Retinal pigment epithelial cell (primary cell): ENCODE data around the gene CYS1.
"Not testable (repeated sequence)": the region's sequence is repeated elsewhere in the genome, so short reads cannot be mapped to it uniquely, and the experiment has no call there.

Experiments used
- DNase-seq: peaks from one replicate; pipeline ENCODE4 v3.0.0-alpha.2; 2010; ENCODE audit warnings: low read depth
- H3K4me3 ChIP-seq: 2 replicates; pipeline ENCODE4 v1.5.1; 2011; ENCODE audit warnings: mild to moderate bottlenecking, low read length, control low read depth, moderate library complexity
- CTCF ChIP-seq: conservative IDR thresholded peaks from 2 replicates; pipeline ENCODE4 v1.5.1; 2011; ENCODE audit warnings: low read depth, low read length, control low read depth, inconsistent platforms

Gene CYS1

GRCh38 chr2:10035633-10036032 lies 44.6 kb downstream of the CYS1 start:
- DNase-seq: no peak
- no peak for TF ChIP-seq CTCF
- H3K4me3 ChIP-seq: no peak overlapping the region

- DNase-seq: no peak
- no peak for TF ChIP-seq CTCF
- no peak overlapping the region for H3K4me3 ChIP-seq
These were observed 45.2 kb downstream of the CYS1 start for GRCh38 chr2:10035053-10035422.

- no peak for DNase-seq
- no peak overlapping the region for H3K4me3 ChIP-seq
- no peak for TF ChIP-seq CTCF
These were observed 45.7 kb downstream of the CYS1 start for GRCh38 chr2:10034333-10035052.

GRCh38 chr2:10033251-10034006 lies 46.8 kb downstream of the CYS1 start:
- no peak overlapping the region for H3K4me3 ChIP-seq
- no peak for DNase-seq
- no peak for TF ChIP-seq CTCF

GRCh38 chr2:10032746-10033105 lies 47.5 kb downstream of the CYS1 start:
- DNase-seq: no peak
- no peak for TF ChIP-seq CTCF
- no peak overlapping the region for H3K4me3 ChIP-seq

GRCh38 chr2:10031886-10032745 lies 48.1 kb downstream of the CYS1 start:
- TF ChIP-seq CTCF: no peak
- DNase-seq: no peak
- no peak overlapping the region for H3K4me3 ChIP-seq

- H3K4me3 ChIP-seq, DNase-seq: not testable (repeated sequence)
These were observed 49.4 kb downstream of the CYS1 start for GRCh38 chr2:10030798-10031197.
